HL-60/S4 (cell line): ENCODE measurements around the gene HCST.
"Not testable (repeated sequence)": the region's sequence is repeated elsewhere in the genome, so short reads cannot be mapped to it uniquely, and the experiment has no call there.

Experiments used
- in situ Hi-C: fragments of 300-500 bp; cut with MboI; formaldehyde crosslinking; loops from 2 replicates; pipeline ENCODE4 v1.14.3; 2022; ENCODE audit warnings: low sequenced_read_pairs

The HCST gene

GRCh38 chr19:35901854-35902661 is at the start of gene HCST:
HCST (plus strand) TSS chr19:35902529; CDS start chr19:35902594, 65 bp downstream.
- in situ Hi-C loops = no loop called here

- in situ Hi-C loops = no loop called here
These were observed 49.1 kb upstream of the HCST start for GRCh38 chr19:35853038-35853756.

GRCh38 chr19:35856546-35857149 is 45.7 kb upstream of the HCST start, which contains the start of gene KIRREL2:
KIRREL2 (plus strand) TSS chr19:35856911; CDS start chr19:35857120, 209 bp downstream.
- in situ Hi-C loops = no loop called here

DNA sequence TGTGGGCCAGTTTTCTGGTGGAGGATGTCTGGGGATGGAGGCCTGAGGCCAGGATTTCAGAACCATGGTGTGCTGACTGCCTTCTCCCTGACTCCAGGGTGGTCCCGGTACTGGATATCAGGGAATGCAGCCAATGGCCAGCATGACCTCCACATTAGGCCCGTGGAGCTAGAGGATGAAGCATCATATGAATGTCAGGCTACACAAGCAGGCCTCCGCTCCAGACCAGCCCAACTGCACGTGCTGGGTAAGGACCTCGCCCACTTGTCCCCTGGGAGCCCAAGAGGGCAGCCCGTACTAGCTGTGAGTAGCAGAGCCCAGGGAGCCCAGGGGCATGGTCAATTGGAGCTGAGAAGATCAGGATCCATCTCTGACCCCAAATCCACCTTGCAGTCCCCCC is 44.0 kb upstream of the HCST start:
- in situ Hi-C loops = no loop called here

DNA sequence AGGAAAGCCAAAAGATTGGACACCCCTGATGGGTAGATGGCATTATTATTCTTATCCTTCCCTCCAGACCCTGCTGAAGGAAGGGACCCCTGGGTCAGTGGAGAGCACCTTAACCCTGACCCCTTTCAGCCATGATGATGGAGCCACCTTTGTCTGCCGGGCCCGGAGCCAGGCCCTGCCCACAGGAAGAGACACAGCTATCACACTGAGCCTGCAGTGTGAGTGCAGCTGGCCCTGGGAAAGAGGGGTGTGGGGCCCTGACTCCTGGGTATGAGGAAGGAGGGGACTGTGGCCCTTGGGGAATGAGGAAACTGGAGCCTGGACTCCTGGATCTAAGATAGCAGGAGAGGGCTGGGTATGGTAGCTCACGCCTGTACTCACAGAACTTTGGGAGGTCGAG is 42.9 kb upstream of the HCST start:
- in situ Hi-C loops = no loop called here

DNA sequence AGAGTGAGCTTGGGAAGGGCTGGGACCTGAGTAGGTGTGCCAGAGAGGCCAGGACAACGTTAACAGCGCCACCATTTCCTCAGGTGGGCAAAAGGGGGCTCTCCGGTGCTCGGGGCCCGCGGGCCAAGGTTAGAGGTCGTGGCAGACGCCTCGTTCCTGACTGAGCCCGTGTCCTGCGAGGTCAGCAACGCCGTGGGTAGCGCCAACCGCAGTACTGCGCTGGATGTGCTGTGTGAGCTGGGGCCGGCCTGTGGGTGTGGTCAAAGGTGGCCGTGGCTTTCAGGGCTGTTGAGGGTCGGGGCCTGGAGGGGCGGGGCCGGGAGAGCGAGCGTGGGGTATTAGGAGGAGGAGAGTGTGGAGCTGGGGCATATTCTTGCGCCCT is 41.9 kb upstream of the HCST start:
- in situ Hi-C loops = no loop called here

DNA sequence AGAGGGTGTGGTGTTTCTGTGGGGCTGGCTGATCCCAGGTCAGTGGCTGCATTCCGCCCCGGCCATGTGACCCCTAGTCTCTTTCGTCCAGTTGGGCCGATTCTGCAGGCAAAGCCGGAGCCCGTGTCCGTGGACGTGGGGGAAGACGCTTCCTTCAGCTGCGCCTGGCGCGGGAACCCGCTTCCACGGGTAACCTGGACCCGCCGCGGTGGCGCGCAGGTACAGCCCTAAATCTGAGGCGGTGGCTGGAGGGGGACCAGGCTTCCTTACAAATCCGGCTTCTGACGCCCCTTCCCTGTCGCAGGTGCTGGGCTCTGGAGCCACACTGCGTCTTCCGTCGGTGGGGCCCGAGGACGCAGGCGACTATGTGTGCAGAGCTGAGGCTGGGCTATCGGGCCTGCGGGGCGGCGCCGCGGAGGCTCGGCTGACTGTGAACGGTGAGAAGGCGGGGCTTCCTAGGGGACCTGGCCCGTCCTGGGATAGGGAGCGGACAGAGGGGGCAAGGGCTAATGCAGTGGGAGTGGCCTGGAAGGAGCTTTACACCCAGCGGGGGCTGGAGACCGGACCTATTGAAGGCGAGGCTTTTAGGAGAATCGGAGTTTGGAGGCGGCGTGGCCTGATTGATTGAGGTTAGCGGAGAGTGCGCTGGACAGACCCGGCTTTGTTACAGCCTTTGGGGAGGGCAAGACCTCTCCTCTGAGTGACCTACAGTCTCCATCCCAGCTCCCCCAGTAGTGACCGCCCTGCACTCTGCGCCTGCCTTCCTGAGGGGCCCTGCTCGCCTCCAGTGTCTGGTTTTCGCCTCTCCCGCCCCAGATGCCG is 41.3 kb upstream of the HCST start:
- in situ Hi-C loops = no loop called here

- in situ Hi-C loops = no loop called here
These were observed 40.6 kb upstream of the HCST start for GRCh38 chr19:35861640-35862160.

- in situ Hi-C loops = no loop called here
These were observed 39.8 kb upstream of the HCST start for GRCh38 chr19:35862528-35862927.

DNA sequence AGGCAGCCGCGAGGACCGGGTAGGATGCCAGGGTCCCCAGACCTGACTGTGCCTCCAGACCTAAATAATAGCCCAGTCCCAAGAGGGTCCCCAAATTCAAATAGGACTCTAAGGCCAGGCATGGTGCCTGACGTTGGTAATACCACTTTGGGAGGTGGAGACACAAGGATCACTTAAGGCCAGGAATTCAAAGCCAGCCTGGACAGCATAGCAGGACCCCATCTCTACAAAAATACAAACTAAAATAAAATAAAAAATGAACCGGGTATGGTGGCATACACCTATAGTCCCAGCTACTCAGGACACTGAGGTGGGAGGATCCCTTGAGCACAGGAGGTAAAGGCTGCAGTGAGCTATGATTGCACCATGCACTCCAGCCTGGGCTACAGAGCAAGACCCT is 39.3 kb upstream of the HCST start:
- in situ Hi-C loops = no loop called here

DNA sequence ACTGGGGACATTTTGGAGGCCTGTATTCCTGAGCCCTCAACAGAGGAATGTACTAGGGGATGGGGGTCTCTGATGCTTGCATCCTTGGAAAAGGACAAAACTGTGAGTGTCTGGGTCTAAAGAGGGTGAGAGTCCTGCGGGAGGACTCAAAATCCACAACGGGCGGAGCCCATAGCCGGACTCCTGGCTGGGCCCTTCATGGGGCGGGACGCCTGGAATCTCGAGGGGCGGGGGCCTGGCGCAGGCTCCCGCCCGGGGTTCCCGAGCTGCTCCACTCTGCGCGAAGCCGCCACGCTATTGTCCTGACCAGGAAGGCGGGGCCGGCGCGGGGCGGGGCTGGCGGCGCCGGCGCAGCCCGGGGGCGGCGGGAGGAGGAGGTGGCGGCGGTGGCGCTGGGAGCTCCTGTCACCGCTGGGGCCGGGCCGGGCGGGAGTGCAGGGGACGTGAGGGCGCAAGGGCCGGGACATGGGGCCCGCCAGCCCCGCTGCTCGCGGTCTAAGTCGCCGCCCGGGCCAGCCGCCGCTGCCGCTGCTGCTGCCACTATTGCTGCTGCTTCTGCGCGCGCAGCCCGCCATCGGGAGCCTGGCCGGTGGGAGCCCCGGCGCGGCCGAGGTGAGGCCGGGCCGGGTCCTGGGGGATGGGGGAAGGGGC is 34.0 kb upstream of the HCST start, which contains the start of gene APLP1:
Gene APLP1, plus strand, starts transcription at position 403 of the 651 bp plus-strand sequence. Its CDS starts 63 bp downstream, at position 466.
- in situ Hi-C loops = no loop called here

- in situ Hi-C loops = no loop called here
These were observed 33.5 kb upstream of the HCST start for GRCh38 chr19:35868823-35869326.

DNA sequence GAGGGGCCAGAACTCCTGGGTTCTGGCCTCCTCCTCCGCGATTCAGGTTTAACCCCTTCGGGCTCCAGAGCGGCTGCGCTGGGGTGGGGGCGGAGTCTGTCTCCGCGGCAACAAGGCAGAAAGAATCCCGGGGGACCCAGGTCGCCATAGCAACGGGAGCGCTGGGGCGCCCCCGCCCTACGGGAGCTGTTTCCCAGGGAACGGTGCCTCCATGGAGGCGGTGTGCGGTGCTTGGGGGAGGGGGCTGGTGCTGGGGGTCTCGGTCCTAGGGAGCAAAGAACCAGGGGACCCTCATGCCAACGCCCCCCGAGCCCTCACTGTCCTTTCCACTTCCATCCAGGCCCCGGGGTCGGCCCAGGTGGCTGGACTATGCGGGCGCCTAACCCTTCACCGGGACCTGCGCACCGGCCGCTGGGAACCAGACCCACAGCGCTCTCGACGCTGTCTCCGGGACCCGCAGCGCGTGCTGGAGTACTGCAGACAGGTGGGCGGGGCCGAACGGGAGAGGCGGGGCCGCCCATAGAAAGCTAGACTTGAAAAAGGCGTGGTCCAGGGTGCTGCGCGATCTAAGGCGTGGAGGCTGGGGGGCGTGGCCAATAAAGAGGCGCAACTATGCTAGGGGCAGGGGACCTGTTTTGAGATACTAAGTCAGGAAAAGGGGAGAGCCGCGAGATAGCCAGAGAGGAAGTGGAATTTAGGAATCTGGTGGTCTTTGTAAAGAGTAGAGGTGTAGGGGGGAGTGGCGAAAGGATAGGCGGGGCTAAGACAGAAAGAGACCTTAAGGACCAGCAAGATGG is 32.8 kb upstream of the HCST start:
- in situ Hi-C loops = no loop called here

- in situ Hi-C loops = not testable (repeated sequence)
These were observed 32.1 kb upstream of the HCST start for GRCh38 chr19:35870124-35870736.

DNA sequence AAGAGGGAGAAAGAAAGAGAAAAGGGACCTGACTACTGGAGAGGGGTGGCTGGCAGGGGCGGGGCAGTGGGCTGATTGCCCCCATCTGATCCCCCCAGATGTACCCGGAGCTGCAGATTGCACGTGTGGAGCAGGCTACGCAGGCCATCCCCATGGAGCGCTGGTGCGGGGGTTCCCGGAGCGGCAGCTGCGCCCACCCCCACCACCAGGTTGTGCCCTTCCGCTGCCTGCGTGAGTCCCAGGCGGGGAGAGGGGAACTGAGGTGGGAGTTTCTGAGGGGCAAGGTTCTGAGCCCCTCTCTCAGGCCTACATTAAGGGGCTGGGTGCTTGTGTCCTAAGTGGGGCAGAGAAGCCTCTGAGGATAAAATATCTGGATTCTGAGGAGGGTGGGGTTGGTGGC is 31.5 kb upstream of the HCST start:
- in situ Hi-C loops = no loop called here

DNA sequence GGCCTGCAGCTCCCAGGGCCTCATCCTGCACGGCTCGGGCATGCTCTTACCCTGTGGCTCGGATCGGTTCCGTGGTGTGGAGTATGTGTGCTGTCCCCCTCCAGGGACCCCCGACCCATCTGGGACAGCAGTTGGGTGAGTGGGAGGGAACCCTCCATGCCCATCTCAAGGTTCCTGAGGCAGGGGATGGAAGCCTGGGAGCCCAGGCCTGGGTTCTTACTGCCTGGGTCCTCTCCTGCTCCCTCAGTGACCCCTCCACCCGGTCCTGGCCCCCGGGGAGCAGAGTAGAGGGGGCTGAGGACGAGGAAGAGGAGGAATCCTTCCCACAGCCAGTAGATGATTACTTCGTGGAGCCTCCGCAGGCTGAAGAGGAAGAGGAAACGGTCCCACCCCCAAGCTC is 30.7 kb upstream of the HCST start:
- in situ Hi-C loops = no loop called here

- in situ Hi-C loops = no loop called here
These were observed 30.1 kb upstream of the HCST start for GRCh38 chr19:35872180-35872579.

GRCh38 chr19:35874392-35874930 is 27.9 kb upstream of the HCST start:
- in situ Hi-C loops = no loop called here
